Activated naive CD4-positive, alpha-beta T cell treated with Interleukin-2 at 50 U/mL for 16 hours (primary cell): ENCODE measurements around the gene BLNK.

Experiments used
- DNase-seq: peaks from one replicate; pipeline ENCODE4 v3.0.0-alpha.2; 2020

The BLNK gene

GRCh38 chr10:96287392-96288105 lies 16.2 kb upstream of the BLNK start:
- DNase-seq: no peak

GRCh38 chr10:96285331-96285752 lies 14.0 kb upstream of the BLNK start:
- DNase-seq: no peak

- no peak for DNase-seq
Observed at GRCh38 chr10:96283756-96284155, 12.4 kb upstream of the BLNK start.

- no peak for DNase-seq
Observed at GRCh38 chr10:96283351-96283750, 12.0 kb upstream of the BLNK start.

- DNase-seq: no peak
Observed at GRCh38 chr10:96281444-96282029, 10.2 kb upstream of the BLNK start.

GRCh38 chr10:96280859-96281258 lies 9.5 kb upstream of the BLNK start:
- no peak for DNase-seq

GRCh38 chr10:96279191-96279641 lies 7.8 kb upstream of the BLNK start:
- no peak for DNase-seq

- DNase-seq: no peak
Observed at GRCh38 chr10:96276831-96277230, 5.5 kb upstream of the BLNK start.

- DNase-seq: no peak
Observed at GRCh38 chr10:96276426-96276825, 5.1 kb upstream of the BLNK start.

- no peak for DNase-seq
Observed at GRCh38 chr10:96275685-96276418, 4.5 kb upstream of the BLNK start.

- DNase-seq: no peak
Observed at GRCh38 chr10:96272316-96273280, 1.2 kb upstream of the BLNK start.

- no peak for DNase-seq
Observed at GRCh38 chr10:96270571-96270970, 798 bp downstream of the BLNK start.

GRCh38 chr10:96269438-96270300 lies 1.7 kb downstream of the BLNK start:
- no peak for DNase-seq

- no peak for DNase-seq
Observed at GRCh38 chr10:96268341-96268909, 2.9 kb downstream of the BLNK start.

- DNase-seq: no peak
Observed at GRCh38 chr10:96267234-96267705, 4.1 kb downstream of the BLNK start.

- no peak for DNase-seq
Observed at GRCh38 chr10:96266118-96266770, 5.1 kb downstream of the BLNK start.

GRCh38 chr10:96264938-96265337 lies 6.4 kb downstream of the BLNK start:
- no peak for DNase-seq

GRCh38 chr10:96263669-96264068 lies 7.7 kb downstream of the BLNK start:
- DNase-seq: no peak

GRCh38 chr10:96263176-96263575 lies 8.2 kb downstream of the BLNK start:
- no peak for DNase-seq

GRCh38 chr10:96261930-96262329 lies 9.4 kb downstream of the BLNK start:
- no peak for DNase-seq

- no peak for DNase-seq
Observed at GRCh38 chr10:96261132-96261531, 10.2 kb downstream of the BLNK start.
